H9 (cell line): ENCODE data around the gene ZMIZ2. TPM values are rescaled to one million over a fixed set of nuclear protein-coding genes. Genes with fewer than 3 reads are reported as not detected.

Experiments
- DNase-seq: peaks from one replicate; pipeline ENCODE4 v3.0.0-alpha.2; 2017
- H2AFZ ChIP-seq: one replicate; pipeline ENCODE4 v1.6.1; 2013; ENCODE audit warnings: mild to moderate bottlenecking, low read length, control low read depth, moderate library complexity
- H2AK5ac ChIP-seq: 2 replicates; pipeline ENCODE4 v1.6.1; 2013; ENCODE audit warnings: low read length, control low read depth, mixed read lengths; ENCODE audit not compliant: insufficient read length
- H2BK120ac ChIP-seq: one replicate; pipeline ENCODE4 v1.6.1; 2013; ENCODE audit warnings: low read depth, mild to moderate bottlenecking, low read length, control low read depth, inconsistent platforms; ENCODE audit not compliant: poor library complexity, severe bottlenecking
- H2BK12ac ChIP-seq: 2 replicates; pipeline ENCODE4 v1.6.1; 2013; ENCODE audit warnings: low read length, control low read depth, mixed read lengths, low read depth; ENCODE audit not compliant: insufficient read length
- H2BK15ac ChIP-seq: 2 replicates; pipeline ENCODE4 v1.6.1; 2013; ENCODE audit warnings: low read depth, low read length, control low read depth
- H2BK20ac ChIP-seq: one replicate; pipeline ENCODE4 v1.6.1; 2013; ENCODE audit warnings: low read depth, mild to moderate bottlenecking, low read length, control low read depth, inconsistent platforms; ENCODE audit not compliant: poor library complexity, severe bottlenecking
- H2BK5ac ChIP-seq: 2 replicates; pipeline ENCODE4 v1.6.1; 2013; ENCODE audit warnings: low read length, control low read depth, mixed read lengths; ENCODE audit not compliant: insufficient read length
- H3K14ac ChIP-seq: 2 replicates; pipeline ENCODE4 v1.6.1; 2013; ENCODE audit warnings: low read length, control low read depth; ENCODE audit not compliant: insufficient read depth
- H3K18ac ChIP-seq: 2 replicates; pipeline ENCODE4 v1.6.1; 2013; ENCODE audit warnings: low read depth, mild to moderate bottlenecking, mixed read lengths, low read length, control low read depth; ENCODE audit not compliant: insufficient read length
- H3K23ac ChIP-seq: 2 replicates; pipeline ENCODE4 v1.6.1; 2013; ENCODE audit warnings: low read length, control low read depth, mixed read lengths, low read depth; ENCODE audit not compliant: insufficient read length
- H3K23me2 ChIP-seq: 2 replicates; pipeline ENCODE4 v1.6.1; 2013; ENCODE audit warnings: low read depth, mild to moderate bottlenecking, mixed read lengths, low read length, control low read depth; ENCODE audit not compliant: insufficient read length, poor library complexity, severe bottlenecking
- H3K27ac ChIP-seq: 2 replicates; pipeline ENCODE4 v1.5.1; 2013; ENCODE audit warnings: low read length, control low read depth, mixed read lengths, low read depth; ENCODE audit not compliant: insufficient read length
- H3K27me3 ChIP-seq: 2 replicates; pipeline ENCODE4 v1.6.1; 2013; ENCODE audit warnings: low read length, control low read depth, inconsistent platforms; ENCODE audit not compliant: insufficient read depth
- H3K4ac ChIP-seq: 2 replicates; pipeline ENCODE4 v1.6.1; 2013; ENCODE audit warnings: low read depth, mild to moderate bottlenecking, control low read depth, inconsistent platforms, low read length, moderate library complexity
- H3K4me1 ChIP-seq: 2 replicates; pipeline ENCODE4 v1.6.1; 2013; ENCODE audit warnings: low read length, control low read depth, inconsistent platforms; ENCODE audit not compliant: insufficient read depth
- H3K4me2 ChIP-seq: 2 replicates; pipeline ENCODE4 v1.6.1; 2013; ENCODE audit warnings: low read length, control low read depth, mixed read lengths; ENCODE audit not compliant: insufficient read length, insufficient read depth
- H3K56ac ChIP-seq: 2 replicates; pipeline ENCODE4 v1.6.1; 2013; ENCODE audit warnings: low read depth, mild to moderate bottlenecking, mixed read lengths, low read length, control low read depth; ENCODE audit not compliant: insufficient read length
- H3K79me1 ChIP-seq: 2 replicates; pipeline ENCODE4 v1.6.1; 2013; ENCODE audit warnings: low read depth, mild to moderate bottlenecking, moderate library complexity, low read length, control low read depth, inconsistent platforms; ENCODE audit not compliant: insufficient read depth, poor library complexity, severe bottlenecking
- H3K79me2 ChIP-seq: 2 replicates; pipeline ENCODE4 v1.6.1; 2013; ENCODE audit warnings: low read length, control low read depth, inconsistent platforms; ENCODE audit not compliant: insufficient read depth
- H3K9ac ChIP-seq: 2 replicates; pipeline ENCODE4 v1.6.1; 2013; ENCODE audit warnings: low read length, control low read depth, mixed read lengths; ENCODE audit not compliant: insufficient read length; ENCODE audit errors: extremely low read depth
- H3K9me3 ChIP-seq: one replicate; pipeline ENCODE4 v1.6.1; 2013; ENCODE audit warnings: low read depth, low read length, inconsistent platforms; ENCODE audit not compliant: control insufficient read depth
- H3T11ph ChIP-seq: one replicate; pipeline ENCODE4 v1.6.1; 2013; ENCODE audit warnings: mild to moderate bottlenecking, low read length, control low read depth, inconsistent platforms
- H4K20me1 ChIP-seq: one replicate; pipeline ENCODE4 v1.6.1; 2013; ENCODE audit not compliant: control insufficient read depth, insufficient read length, insufficient read depth
- H4K5ac ChIP-seq: 2 replicates; pipeline ENCODE4 v1.6.1; 2013; ENCODE audit warnings: low read depth, mild to moderate bottlenecking, mixed read lengths, low read length, control low read depth; ENCODE audit not compliant: insufficient read length
- H4K8ac ChIP-seq: replicated peaks from 2 replicates; pipeline ENCODE4 v1.6.1; 2013; ENCODE audit warnings: low read length, control low read depth, mixed read lengths, low read depth; ENCODE audit not compliant: insufficient read length
- H4K91ac ChIP-seq: 2 replicates; pipeline ENCODE4 v1.6.1; 2013; ENCODE audit warnings: low read depth, mild to moderate bottlenecking, moderate library complexity, mixed read lengths, low read length, control low read depth; ENCODE audit not compliant: insufficient read length
- H3K27ac Mint-ChIP-seq, 3 experiments: 2 replicates in 2 of 3; 3 replicates in 1 of 3; pipeline ENCODE4 v1.8.0; 2020 to 2021; ENCODE audit warnings: mixed read lengths in 3 of 3, mild to moderate bottlenecking in 1 of 3, moderate library complexity in 1 of 3
- H3K27me3 Mint-ChIP-seq: 2 replicates; pipeline ENCODE4 v1.8.0; 2021; ENCODE audit warnings: low read depth, mild to moderate bottlenecking, moderate library complexity, mixed read lengths
- H3K36me3 Mint-ChIP-seq, 3 experiments: 2 replicates in 2 of 3; 3 replicates in 1 of 3; pipeline ENCODE4 v1.8.0; 2020 to 2021; ENCODE audit warnings: low read depth in 3 of 3, mixed read lengths in 3 of 3; ENCODE audit not compliant: insufficient read depth in 1 of 3
- H3K4me1 Mint-ChIP-seq, 2 experiments: 2 replicates each; pipeline ENCODE4 v1.8.0; 2020; ENCODE audit warnings: mixed read lengths in 2 of 2
- H3K4me3 Mint-ChIP-seq, 2 experiments: 2 replicates in 1 of 2; 3 replicates in 1 of 2; pipeline ENCODE4 v1.8.0; 2020 to 2021; ENCODE audit warnings: mild to moderate bottlenecking in 2 of 2, mixed read lengths in 2 of 2, moderate library complexity in 1 of 2
- H3K9me3 Mint-ChIP-seq, 2 experiments: 2 replicates in 1 of 2; 3 replicates in 1 of 2; pipeline ENCODE4 v1.8.0; 2020; ENCODE audit warnings: mild to moderate bottlenecking in 2 of 2, mixed read lengths in 2 of 2, moderate library complexity in 1 of 2
- WGBS: extraction: QIAGEN DNeasy Blood & Tissue Kit; methylation state at CpG from one replicate; pipeline ENCODE4 v1.1.7; 2013; ENCODE audit warnings: missing lambda C conversion rate, low lambda C conversion rate, mixed read lengths; ENCODE audit not compliant: insufficient read length; ENCODE audit errors: extremely low coverage; 5-methylcytosine and 5-hydroxymethylcytosine counted together
- total RNA-seq: library from RNA; stranded (reverse); gene quantifications from 2 replicates; pipeline ENCODE4 v1.2.1, GENCODE V29; 2021
- TF ChIP-seq, protein P1 (sequence below): fragments of 200-600 bp; sonication (generic); conservative IDR thresholded peaks from 3 replicates; pipeline ENCODE4 v1.8.0; 2021; ENCODE audit warnings: antibody characterized with exemption, mild to moderate bottlenecking

The ZMIZ2 gene
- total RNA-seq, 1 experiment from 2014 or later: 72.9 TPM

DNA sequence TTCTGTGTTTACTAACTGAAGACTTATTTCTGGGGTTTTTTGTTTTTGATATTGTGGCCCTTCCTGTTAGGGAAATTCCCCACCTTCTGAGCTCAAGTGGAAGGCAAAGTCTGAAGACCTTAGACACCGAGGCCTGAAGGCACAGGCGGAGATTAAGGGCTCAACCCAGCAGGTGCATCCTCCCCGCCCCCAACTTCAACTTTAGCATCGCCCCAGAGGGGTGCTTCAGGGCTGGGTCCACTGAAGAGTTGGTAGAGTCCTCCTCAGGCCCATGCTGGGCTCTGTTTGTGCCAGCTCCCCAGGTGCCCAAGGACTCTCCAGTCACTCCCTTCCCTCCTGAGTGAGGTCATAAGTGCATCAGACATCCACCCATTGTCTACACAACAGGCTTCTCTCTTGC, 38.4 kb downstream of the ZMIZ2 start:
- no peak overlapping the region for H3K27ac Mint-ChIP-seq
- no peak overlapping the region for H3K56ac ChIP-seq
- peaks cover 0 to 6% (median 0%) of the 10 kb centered on the region in 3 experiments; a peak in 2 of 7 replicates for H3K36me3 Mint-ChIP-seq

More for the DNA sequence above, 38.4 kb downstream of the ZMIZ2 start:
- no peak overlapping the region for H2AK5ac ChIP-seq
- H3K79me2 ChIP-seq: no peaks in the 10 kb centered on the region
- no peak overlapping the region for H2BK15ac ChIP-seq
- no peaks in the 10 kb centered on the region for H3K23me2 ChIP-seq
- TF ChIP-seq, protein P1, sequence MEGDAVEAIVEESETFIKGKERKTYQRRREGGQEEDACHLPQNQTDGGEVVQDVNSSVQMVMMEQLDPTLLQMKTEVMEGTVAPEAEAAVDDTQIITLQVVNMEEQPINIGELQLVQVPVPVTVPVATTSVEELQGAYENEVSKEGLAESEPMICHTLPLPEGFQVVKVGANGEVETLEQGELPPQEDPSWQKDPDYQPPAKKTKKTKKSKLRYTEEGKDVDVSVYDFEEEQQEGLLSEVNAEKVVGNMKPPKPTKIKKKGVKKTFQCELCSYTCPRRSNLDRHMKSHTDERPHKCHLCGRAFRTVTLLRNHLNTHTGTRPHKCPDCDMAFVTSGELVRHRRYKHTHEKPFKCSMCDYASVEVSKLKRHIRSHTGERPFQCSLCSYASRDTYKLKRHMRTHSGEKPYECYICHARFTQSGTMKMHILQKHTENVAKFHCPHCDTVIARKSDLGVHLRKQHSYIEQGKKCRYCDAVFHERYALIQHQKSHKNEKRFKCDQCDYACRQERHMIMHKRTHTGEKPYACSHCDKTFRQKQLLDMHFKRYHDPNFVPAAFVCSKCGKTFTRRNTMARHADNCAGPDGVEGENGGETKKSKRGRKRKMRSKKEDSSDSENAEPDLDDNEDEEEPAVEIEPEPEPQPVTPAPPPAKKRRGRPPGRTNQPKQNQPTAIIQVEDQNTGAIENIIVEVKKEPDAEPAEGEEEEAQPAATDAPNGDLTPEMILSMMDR: no peak
- no peak overlapping the region for H2BK12ac ChIP-seq
- H3K79me1 ChIP-seq: no peaks in the 10 kb centered on the region
- H4K5ac ChIP-seq: no peak overlapping the region
- peaks cover 15 to 17% of the 10 kb centered on the region in 2 experiments for H3K9me3 Mint-ChIP-seq
- H3K18ac ChIP-seq: no peak overlapping the region
- H3K4me3 Mint-ChIP-seq: no peak overlapping the region
- WGBS: no CpG with 5 or more reads among the region's 4 CpGs
- no peak overlapping the region for H2BK120ac ChIP-seq
- H3K9me3 ChIP-seq: no peaks in the 10 kb centered on the region
- H2BK5ac ChIP-seq: no peak overlapping the region
- no peak overlapping the region for H3K23ac ChIP-seq
- no peak overlapping the region for H3K9ac ChIP-seq
- no peak overlapping the region for H3K4me2 ChIP-seq
- no peak overlapping the region for H3K4ac ChIP-seq
- H4K20me1 ChIP-seq: no peaks in the 10 kb centered on the region
- 0 out of 4 replicates have a peak, but pooled peaks cover 0 to 3% of the 10 kb centered on the region in 2 experiments for H3K4me1 Mint-ChIP-seq
- H3K27me3 Mint-ChIP-seq: peaks cover 12% of the 10 kb centered on the region
- no peak overlapping the region for H3K27ac ChIP-seq
- no peak overlapping the region for H4K8ac ChIP-seq
- no peak overlapping the region for H2BK20ac ChIP-seq
- H3K27me3 ChIP-seq: no peaks in the 10 kb centered on the region
- H3T11ph ChIP-seq: no peak overlapping the region
- DNase-seq: no peak
- no peaks in the 10 kb centered on the region for H3K4me1 ChIP-seq
- no peak overlapping the region for H4K91ac ChIP-seq
- H2AFZ ChIP-seq: no peak overlapping the region
- no peak overlapping the region for H3K14ac ChIP-seq
